H1 (cell line): Measurements from ENCODE around the gene ZNF831. TPM values are rescaled to one million over a fixed set of nuclear protein-coding genes. Genes with fewer than 3 reads are reported as not detected.

Source experiments
- CHD7 ChIP-seq: fragments of 300-600 bp; sonication (generic); IDR thresholded peaks from 2 replicates; pipeline ENCODE4 v1.7.1; 2012; ENCODE audit warnings: low read length, moderate library complexity, mild to moderate bottlenecking, inconsistent platforms; ENCODE audit not compliant: insufficient replicate concordance
- SIRT6 ChIP-seq: IDR thresholded peaks from one replicate; pipeline ENCODE4 v1.7.1; 2012; ENCODE audit warnings: low read length, inconsistent platforms
- YY1 ChIP-seq: IDR thresholded peaks from 2 replicates; pipeline ENCODE4 v1.6.1; 2011; ENCODE audit warnings: low read depth, mild to moderate bottlenecking, low read length
- polyA plus RNA-seq, 7 experiments: library from polyadenylated mRNA; depleted of rRNA in 3 of 7; stranded (reverse) in 5 of 7; unstranded in 2 of 7; fragments of >200 nt in 5 of 7; fragments of 200-250 nt in 2 of 7; gene quantifications; 1 replicate in 5 of 7; 2 replicates in 1 of 7; 4 replicates in 1 of 7; pipeline versions ENCODE4 v1.2.1 to v1.2.3, GENCODE V29; 2011 to 2013; ENCODE audit warnings: missing spikeins in 2 of 7, mixed read lengths in 2 of 7
- total RNA-seq: library from RNA; stranded (reverse); fragmentation: NEBNext Ultra II Directional; extraction: Animal tissue kit (Norgen Biotek cat#: 25700); gene quantifications from 2 replicates; pipeline ENCODE4 v1.2.1, GENCODE V29; 2021

Gene ZNF831
- total and polyA plus RNA-seq, 2 of the 8 experiments (the other 6 are each of a cell fraction or from before 2014, with no cell fraction given), result not detected

GRCh38 chr20:59118855-59119254, 44.8 kb upstream of the ZNF831 start (continued):
- no peak for TF ChIP-seq CHD7
- TF ChIP-seq YY1, result no peak
- TF ChIP-seq SIRT6, result no peak
